Activated CD4-positive, alpha-beta T cell treated with anti-CD3 and anti-CD28 coated beads for 36 hours (primary cell): ENCODE results near the gene ATF5. TPM values are rescaled to one million over a fixed set of nuclear protein-coding genes. Genes with fewer than 3 reads are reported as not detected.

Experiments used
- ATAC-seq: fragments of 200-7000 bp; cut with Tn5 transposase; one replicate; pipeline ENCODE4 v1.10.0; 2021; ENCODE audit warnings: mild to moderate bottlenecking, moderate library complexity
- CTCF ChIA-PET: fragments of 350-600 bp; sonication (Branson Sonifier 250); formaldehyde crosslinking; loops from one replicate; lab custom pipeline; 2021; ENCODE audit warnings: antibody characterized with exemption; lab: Charles Lee
- POLR2A ChIA-PET: fragments of 350-600 bp; sonication (Branson Sonifier 250); formaldehyde crosslinking; loops from one replicate; lab custom pipeline; 2021; ENCODE audit warnings: antibody characterized with exemption, inconsistent platforms; lab: Charles Lee
- DNase-seq: peaks from one replicate; pipeline ENCODE4 v3.0.0-alpha.2; 2020
- H3K27ac Mint-ChIP-seq: one replicate; pipeline ENCODE4 v1.8.0; 2021; ENCODE audit warnings: mixed read lengths
- H3K27me3 Mint-ChIP-seq: one replicate; pipeline ENCODE4 v1.8.0; 2021; ENCODE audit warnings: mixed read lengths
- H3K36me3 Mint-ChIP-seq: one replicate; pipeline ENCODE4 v1.8.0; 2021; ENCODE audit warnings: low read depth, mixed read lengths
- H3K4me1 Mint-ChIP-seq: one replicate; pipeline ENCODE4 v1.8.0; 2021; ENCODE audit warnings: mixed read lengths
- H3K4me3 Mint-ChIP-seq: one replicate; pipeline ENCODE4 v1.8.0; 2021; ENCODE audit warnings: mild to moderate bottlenecking, moderate library complexity, mixed read lengths
- H3K9me3 Mint-ChIP-seq: one replicate; pipeline ENCODE4 v1.8.0; 2021; ENCODE audit warnings: low read depth, mixed read lengths
- intact Hi-C, 2 experiments: fragments of 100-400 bp; cut with DNase I in 1 of 2; cut with micrococcal nuclease in 1 of 2; formaldehyde crosslinking; loops; one replicate each; pipeline versions ENCODE4 v1.14.2 to v1.15.1; 2022 to 2024; cut with DNase I, micrococcal nuclease
- total RNA-seq, 2 experiments: library from RNA; stranded (reverse); gene quantifications; one replicate each; pipeline ENCODE4 v1.2.3, GENCODE V29; 2021

Gene ATF5
- total RNA-seq, 2 experiments from 2014 or later = 12.5 to 14.1 TPM

- peaks cover 28% of the 10 kb centered on the region for H3K36me3 Mint-ChIP-seq
- peak; percentile 24 for DNase-seq
- H3K27ac Mint-ChIP-seq = no peak overlapping the region
- no peak for ATAC-seq
- ChIA-PET POLR2A (no interaction called here), CTCF (interaction anchor here (0.5 to 0.8 kb wide), 2 partner anchors 79 to 127 kb away, joined by 3 read pairs; no protein-coding TSS in a partner anchor)
- peaks cover 8% of the 10 kb centered on the region for H3K4me1 Mint-ChIP-seq
- intact Hi-C loops = no loop called here
- H3K9me3 Mint-ChIP-seq = no peaks in the 10 kb centered on the region
- no peak overlapping the region for H3K4me3 Mint-ChIP-seq
- no peaks in the 10 kb centered on the region for H3K27me3 Mint-ChIP-seq
Measured at GRCh38 chr19:49887665-49888509, 41.1 kb upstream of the ATF5 start.

GRCh38 chr19:49888510-49888824 lies 40.5 kb upstream of the ATF5 start:
- H3K4me3 Mint-ChIP-seq = no peak overlapping the region
- no peaks in the 10 kb centered on the region for H3K27me3 Mint-ChIP-seq
- peaks cover 10% of the 10 kb centered on the region for H3K4me1 Mint-ChIP-seq
- H3K36me3 Mint-ChIP-seq = peaks cover 24% of the 10 kb centered on the region
- ChIA-PET CTCF (interaction anchor here (0.8 kb wide), 2 partner anchors 22 to 79 kb away, joined by 3 to 4 read pairs; no protein-coding TSS in a partner anchor), POLR2A (interaction anchor here (1.6 kb wide), 1 partner anchor 12 kb away, joined by 4 read pairs; the partner anchor contains the start of genes AKT1S1 and TBC1D17)
- DNase-seq = no peak
- ATAC-seq = no peak
- H3K27ac Mint-ChIP-seq = no peak overlapping the region
- no peaks in the 10 kb centered on the region for H3K9me3 Mint-ChIP-seq
- intact Hi-C loops = no loop called here

- CTCF ChIA-PET = interaction anchor here (0.8 to 1.0 kb wide), 2 partner anchors 21 to 25 kb away, joined by 3 to 4 read pairs; no protein-coding TSS in a partner anchor
- H3K9me3 Mint-ChIP-seq = no peaks in the 10 kb centered on the region
- H3K4me1 Mint-ChIP-seq = peaks cover 12% of the 10 kb centered on the region
- DNase-seq (no peak), ATAC-seq (no peak)
- POLR2A ChIA-PET = interaction anchor here (1.6 kb wide), 1 partner anchor 12 kb away, joined by 4 read pairs; the partner anchor contains the start of genes AKT1S1 and TBC1D17
- no peak overlapping the region for H3K4me3 Mint-ChIP-seq
- peaks cover 20% of the 10 kb centered on the region for H3K36me3 Mint-ChIP-seq
- H3K27me3 Mint-ChIP-seq = no peaks in the 10 kb centered on the region
- H3K27ac Mint-ChIP-seq = no peak overlapping the region
- intact Hi-C loops = no loop called here
Measured at GRCh38 chr19:49889038-49889686, 39.8 kb upstream of the ATF5 start.

- CTCF ChIA-PET = interaction anchor here (0.6 to 1.2 kb wide), 5 partner anchors 24 to 201 kb away, joined by 3 to 4 read pairs (median 3); no protein-coding TSS in a partner anchor
- Mint-ChIP-seq H3K27ac (peak overlapping the region; percentile 70), H3K36me3 (peaks cover 15% of the 10 kb centered on the region), H3K9me3 (no peaks in the 10 kb centered on the region), H3K27me3 (no peaks in the 10 kb centered on the region), H3K4me3 (peak overlapping the region; percentile 69), H3K4me1 (peaks cover 16% of the 10 kb centered on the region)
- POLR2A ChIA-PET = interaction anchor here (1.6 kb wide), 1 partner anchor 13 kb away, joined by 4 read pairs; the partner anchor contains the start of genes AKT1S1 and TBC1D17
- intact Hi-C loops = loop anchor here (1.0 to 5.0 kb wide), 7 partner anchors 12 to 40 kb away; partner anchors contain the start of genes AKT1S1 (in 1 of the 2), ATF5 (in 1 of the 2), NUP62 (in 1 of the 2) and PNKP (in 1 of the 2)
- ATAC-seq = peak; percentile 61
- peak; percentile 89 for DNase-seq
Measured at GRCh38 chr19:49889687-49890348, 39.2 kb upstream of the ATF5 start.

GRCh38 chr19:49890349-49891311 lies 38.4 kb upstream of the ATF5 start:
- Mint-ChIP-seq H3K27ac (peak overlapping the region; percentile 70), H3K27me3 (no peaks in the 10 kb centered on the region), H3K36me3 (peaks cover 13% of the 10 kb centered on the region), H3K4me1 (peaks cover 24% of the 10 kb centered on the region), H3K9me3 (no peaks in the 10 kb centered on the region), H3K4me3 (peak overlapping the region; percentile 69)
- intact Hi-C loops = loop anchor here (1.0 to 5.0 kb wide), 7 partner anchors 12 to 40 kb away; partner anchors contain the start of genes AKT1S1 (in 1 of the 2), ATF5 (in 1 of the 2), NUP62 (in 1 of the 2) and PNKP (in 1 of the 2)
- peak; percentile 85 for DNase-seq
- ChIA-PET POLR2A (interaction anchor here (1.3 kb wide), 1 partner anchor 39 kb away, joined by 3 read pairs; no protein-coding TSS in a partner anchor), CTCF (interaction anchor here (0.6 to 1.5 kb wide), 6 partner anchors 14 to 202 kb away, joined by 3 to 4 read pairs (median 3); partner anchors contain the start of genes AKT1S1 and TBC1D17)
- peak; percentile 68 for ATAC-seq

GRCh38 chr19:49891393-49891792 lies 37.6 kb upstream of the ATF5 start:
- ChIA-PET CTCF (interaction anchor here (1.5 kb wide), 1 partner anchor 15 kb away, joined by 4 read pairs; the partner anchor contains the start of genes AKT1S1 and TBC1D17), POLR2A (interaction anchor here (1.3 kb wide), 1 partner anchor 39 kb away, joined by 3 read pairs; no protein-coding TSS in a partner anchor)
- intact Hi-C loops = loop anchor here in 1 of 2 experiments (5.0 kb wide), 1 partner anchor 36 kb away; the partner anchor contains the start of genes ATF5 and NUP62
- Mint-ChIP-seq H3K4me1 (peaks cover 31% of the 10 kb centered on the region), H3K36me3 (peaks cover 13% of the 10 kb centered on the region), H3K27ac (no peak overlapping the region), H3K27me3 (no peaks in the 10 kb centered on the region), H3K9me3 (no peaks in the 10 kb centered on the region), H3K4me3 (peak overlapping the region; percentile 8)
- DNase-seq (no peak), ATAC-seq (no peak)

GRCh38 chr19:49892716-49893115 lies 36.3 kb upstream of the ATF5 start:
- peaks cover 13% of the 10 kb centered on the region for H3K36me3 Mint-ChIP-seq
- ChIA-PET CTCF (interaction anchor here (0.7 kb wide), 1 partner anchor 35 kb away, joined by 3 read pairs; no protein-coding TSS in a partner anchor), POLR2A (no interaction called here)
- no peak for DNase-seq
- H3K4me3 Mint-ChIP-seq = peak overlapping the region; percentile 37
- H3K9me3 Mint-ChIP-seq = no peaks in the 10 kb centered on the region
- H3K4me1 Mint-ChIP-seq = peaks cover 44% of the 10 kb centered on the region
- no peak for ATAC-seq
- no peaks in the 10 kb centered on the region for H3K27me3 Mint-ChIP-seq
- intact Hi-C loops = loop anchor here in 1 of 2 experiments (5.0 kb wide), 1 partner anchor 35 kb away; the partner anchor contains the start of genes ATF5 and NUP62
- H3K27ac Mint-ChIP-seq = no peak overlapping the region

- peaks cover 55% of the 10 kb centered on the region for H3K4me1 Mint-ChIP-seq
- H3K4me3 Mint-ChIP-seq = peak overlapping the region; percentile 70
- H3K9me3 Mint-ChIP-seq = no peaks in the 10 kb centered on the region
- ChIA-PET CTCF (interaction anchor here (1.3 kb wide), 1 partner anchor 17 kb away, joined by 3 read pairs; the partner anchor contains the start of genes AKT1S1 and TBC1D17), POLR2A (interaction anchor here (1.2 kb wide), 1 partner anchor 36 kb away, joined by 3 read pairs; the partner anchor contains the start of gene NUP62)
- no peaks in the 10 kb centered on the region for H3K27me3 Mint-ChIP-seq
- ATAC-seq (no peak), DNase-seq (peak; percentile 32)
- H3K27ac Mint-ChIP-seq = peak overlapping the region; percentile 80
- peaks cover 8% of the 10 kb centered on the region for H3K36me3 Mint-ChIP-seq
- intact Hi-C loops = loop anchor here in 1 of 2 experiments (5.0 kb wide), 1 partner anchor 33 kb away; the partner anchor contains the start of genes ATF5 and NUP62
Measured at GRCh38 chr19:49894011-49894664, 34.9 kb upstream of the ATF5 start.
